Mucosa of rectum (tissue), 2 donors: ENCODE data around the gene FGF2.
"Not testable (repeated sequence)": the region's sequence is repeated elsewhere in the genome, so short reads cannot be mapped to it uniquely, and the experiment has no call there.

Experiments used
- H3K27ac ChIP-seq, 2 donors: one replicate each; pipeline ENCODE4 v1.7.0; 2013; ENCODE audit warnings: inconsistent platforms in 2 of 2, low read depth in 2 of 2, low read length in 2 of 2
- H3K27me3 ChIP-seq, 2 donors: one replicate each; pipeline ENCODE4 v1.7.0; 2013; ENCODE audit warnings: low read length in 2 of 2; ENCODE audit not compliant: control insufficient read depth in 2 of 2, insufficient read depth in 2 of 2
- H3K36me3 ChIP-seq, 2 donors: one replicate each; pipeline ENCODE4 v1.7.0; 2013; ENCODE audit warnings: low read length in 2 of 2; ENCODE audit not compliant: control insufficient read depth in 2 of 2, insufficient read depth in 2 of 2
- H3K4me1 ChIP-seq, 2 donors: one replicate each; pipeline ENCODE4 v1.7.0; 2013; ENCODE audit warnings: low read length in 2 of 2, mild to moderate bottlenecking in 1 of 2; ENCODE audit not compliant: control insufficient read depth in 2 of 2, insufficient read depth in 2 of 2
- H3K4me3 ChIP-seq, 2 donors: one replicate each; pipeline ENCODE4 v1.7.0; 2013; ENCODE audit warnings: low read length in 2 of 2
- H3K9ac ChIP-seq, 2 donors: one replicate each; pipeline ENCODE4 v1.7.0; 2013; ENCODE audit warnings: low read length in 2 of 2, low read depth in 1 of 2, mild to moderate bottlenecking in 1 of 2
- H3K9me3 ChIP-seq, 2 donors: one replicate each; pipeline ENCODE4 v1.7.0; 2013; ENCODE audit warnings: low read length in 2 of 2; ENCODE audit not compliant: control insufficient read depth in 2 of 2
- donor health status: healthy.
- donor health status: Normal muscosa, but diverticular disease.

Gene FGF2

DNA sequence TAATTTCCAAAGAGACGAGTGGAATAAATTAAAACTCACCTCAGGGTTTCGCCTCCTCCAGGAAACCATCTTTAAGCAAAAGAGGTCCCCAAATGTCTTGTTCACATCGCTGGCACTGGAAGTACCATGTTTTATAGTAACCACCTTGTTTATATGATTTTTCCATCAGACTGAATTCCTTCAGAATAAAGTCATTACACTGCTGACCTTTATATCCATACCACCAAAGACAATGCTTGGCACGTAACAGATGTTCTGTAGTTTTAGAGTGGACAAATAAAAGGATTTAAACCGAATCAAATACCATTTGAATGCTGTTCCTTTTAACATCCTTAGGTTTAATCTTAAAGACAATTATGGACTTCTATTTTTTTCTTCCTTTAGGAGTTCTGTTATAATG is 91.1 kb downstream of the FGF2 start:
- H3K4me3 ChIP-seq = no peak overlapping the region
- no peaks in the 10 kb centered on the region for H3K4me1 ChIP-seq
- no peaks in the 10 kb centered on the region for H3K9me3 ChIP-seq
- no peaks in the 10 kb centered on the region for H3K27me3 ChIP-seq
- no peaks in the 10 kb centered on the region for H3K36me3 ChIP-seq
- H3K27ac ChIP-seq = no peak overlapping the region
- H3K9ac ChIP-seq = no peak overlapping the region

DNA sequence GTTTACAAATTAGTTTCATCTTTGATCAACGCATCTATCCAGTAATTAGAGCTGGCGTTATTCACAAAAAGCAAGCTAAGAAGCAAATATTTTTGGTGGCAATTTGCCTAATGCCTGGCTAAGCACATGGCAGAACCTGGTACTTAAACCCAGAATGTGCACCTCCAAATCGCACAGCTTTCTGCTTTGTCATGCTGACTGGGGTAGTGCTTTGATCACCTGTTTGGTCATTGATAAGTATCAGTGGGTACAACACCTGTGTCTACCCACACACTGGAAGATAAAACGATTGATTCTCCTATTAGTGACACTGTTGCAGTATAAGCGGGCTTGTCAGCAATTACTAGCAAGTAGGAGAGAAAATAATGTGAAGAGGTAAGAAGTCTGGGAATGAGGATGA is 93.8 kb downstream of the FGF2 start:
- Histone ChIP-seq H3K4me1 (peaks cover 0 to 4% of the 10 kb centered on the region in 2 donors), H3K27me3 (no peaks in the 10 kb centered on the region), H3K27ac (no peak overlapping the region), H3K4me3 (no peak overlapping the region), H3K9me3 (no peaks in the 10 kb centered on the region), H3K36me3 (no peaks in the 10 kb centered on the region), H3K9ac (no peak overlapping the region)

DNA sequence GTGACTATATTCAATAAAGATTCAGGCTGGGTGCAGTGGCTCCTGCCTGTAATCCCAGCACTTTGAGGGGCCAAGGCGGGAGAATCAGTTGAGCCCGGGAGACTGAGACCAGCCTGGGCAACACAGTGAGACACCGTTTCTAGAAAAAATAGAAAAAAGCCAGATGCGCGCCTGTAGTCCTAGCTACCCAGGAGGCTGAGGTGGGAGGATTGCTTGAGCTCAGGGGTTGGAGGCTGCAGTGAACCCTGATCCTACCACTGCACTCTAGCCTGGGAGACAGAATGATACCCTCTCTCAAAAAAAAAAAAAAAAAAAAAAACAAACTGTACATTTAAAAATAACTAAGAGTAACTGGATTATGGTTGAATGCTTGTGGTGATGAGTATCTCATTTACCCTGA is 94.7 kb downstream of the FGF2 start:
- Histone ChIP-seq H3K27me3 (no peaks in the 10 kb centered on the region), H3K4me3 (peak overlapping the region; percentile 95 to 97), H3K9me3 (no peaks in the 10 kb centered on the region), H3K4me1 (peaks cover 0 to 4% of the 10 kb centered on the region in 2 donors), H3K36me3 (no peaks in the 10 kb centered on the region), H3K27ac (no peak overlapping the region), H3K9ac (no peak overlapping the region)

DNA sequence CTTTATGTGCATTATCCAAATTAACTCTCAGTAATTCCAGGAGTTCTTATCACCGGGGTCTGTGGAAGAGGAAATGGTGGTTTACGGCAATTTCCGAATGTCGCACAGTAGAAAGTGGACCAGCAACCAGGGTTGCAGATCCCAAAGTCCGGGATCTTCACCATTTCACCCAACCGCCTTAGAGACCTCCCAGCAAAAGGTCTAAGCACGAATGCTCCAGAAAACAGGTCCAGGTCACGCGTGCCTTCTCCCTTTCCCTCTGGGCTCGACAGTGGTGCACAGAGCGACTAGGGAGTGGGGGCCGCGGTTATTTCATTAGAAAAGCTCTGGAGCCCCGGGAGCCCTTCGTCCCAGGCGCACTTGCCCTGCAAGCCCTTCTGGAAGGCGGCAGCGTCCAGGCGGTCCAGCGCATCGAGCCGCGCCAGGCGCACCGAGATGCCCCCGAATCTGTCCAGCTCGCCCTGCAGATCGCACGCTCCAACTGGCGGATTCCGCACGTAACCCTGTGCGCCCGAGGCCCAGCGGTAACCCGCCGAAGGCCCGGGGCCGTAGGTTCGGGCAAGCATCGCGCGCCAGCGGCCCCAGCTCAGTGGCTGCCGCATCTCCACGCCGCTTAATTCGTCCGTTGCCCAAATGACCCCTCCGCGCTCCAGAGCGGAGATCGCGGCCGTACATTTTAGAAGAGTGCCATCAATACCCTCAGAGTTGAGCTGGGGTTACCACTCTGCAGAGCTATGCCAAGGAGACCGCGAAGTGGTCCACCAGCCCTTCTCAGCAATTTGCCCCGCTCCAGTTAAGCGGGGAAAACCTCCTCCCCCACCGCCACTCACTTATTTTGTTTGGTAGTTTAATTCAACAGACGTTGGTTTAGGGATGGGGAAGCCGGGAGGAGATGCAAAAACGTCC is 95.6 kb downstream of the FGF2 start, which contains the start of gene NUDT6:
NUDT6 (minus strand) TSS at position 627 of the 906 bp plus-strand sequence; CDS start at position 602, 25 bp downstream.
- Histone ChIP-seq H3K9me3 (no peaks in the 10 kb centered on the region), H3K4me3 (peak within 1 kb of the TSS; percentile 95 to 97), H3K36me3 (no peaks in the 10 kb centered on the region), H3K4me1 (peaks cover 0 to 4% of the 10 kb centered on the region in 2 donors), H3K9ac (peak within 1 kb of the TSS; percentile 66 to 74), H3K27ac (peak within 1 kb of the TSS; percentile 61 to 72), H3K27me3 (no peaks in the 10 kb centered on the region)

DNA sequence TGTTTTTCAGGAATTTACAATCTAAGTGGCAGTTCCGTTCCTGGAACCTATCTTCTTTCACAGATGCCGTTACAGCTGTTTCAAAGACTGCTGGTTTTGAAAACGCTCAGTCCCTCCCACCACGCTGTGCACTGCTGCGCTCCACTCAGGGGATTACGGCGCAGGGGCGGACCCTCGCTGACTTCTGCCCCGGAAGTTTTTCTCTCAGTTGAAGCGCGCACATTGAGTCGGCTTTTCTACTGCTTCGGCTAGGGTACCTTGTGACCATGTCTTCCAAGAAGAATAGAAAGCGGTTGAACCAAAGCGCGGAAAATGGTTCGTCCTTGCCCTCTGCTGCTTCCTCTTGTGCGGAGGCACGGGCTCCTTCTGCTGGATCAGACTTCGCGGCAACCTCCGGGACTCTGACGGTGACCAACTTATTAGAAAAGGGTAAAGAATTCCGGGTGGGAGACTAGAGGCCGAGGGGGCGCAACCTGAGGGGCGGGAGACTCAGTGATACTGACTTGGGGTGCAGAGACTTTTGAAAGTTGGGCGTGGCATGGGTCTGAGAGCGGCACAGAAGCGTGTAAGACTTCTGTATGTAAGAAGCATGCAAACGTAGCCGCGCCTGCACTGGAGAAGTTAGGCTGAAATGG is 96.4 kb downstream of the FGF2 start:
- Histone ChIP-seq H3K27ac (peak overlapping the region; percentile 61 to 72), H3K4me3 (peak overlapping the region; percentile 95 to 97), H3K4me1 (peaks cover 0 to 4% of the 10 kb centered on the region in 2 donors), H3K9me3 (no peaks in the 10 kb centered on the region), H3K9ac (peak overlapping the region; percentile 66 to 74), H3K36me3 (no peaks in the 10 kb centered on the region), H3K27me3 (no peaks in the 10 kb centered on the region)

DNA sequence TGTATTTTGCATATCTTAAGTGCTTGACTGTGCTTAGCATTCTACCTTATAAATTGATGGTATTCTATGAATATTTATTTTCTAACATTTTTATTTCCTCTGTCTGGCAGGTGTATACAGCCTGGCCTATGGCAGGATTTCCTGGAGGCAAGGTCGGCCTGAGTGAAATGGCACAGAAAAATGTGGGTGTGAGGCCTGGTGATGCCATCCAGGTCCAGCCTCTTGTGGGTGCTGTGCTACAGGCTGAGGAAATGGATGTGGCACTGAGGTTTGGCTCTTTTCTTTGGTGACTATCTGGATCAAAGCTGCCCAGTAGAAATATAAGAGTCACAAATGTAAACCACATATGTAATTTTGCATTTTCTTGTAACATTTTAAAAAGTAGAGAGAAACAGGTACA is 102.3 kb downstream of the FGF2 start:
- Histone ChIP-seq H3K4me3 (no peak overlapping the region), H3K36me3 (peaks cover 5 to 8% of the 10 kb centered on the region in 2 donors), H3K4me1 (no peaks in the 10 kb centered on the region), H3K9ac (no peak overlapping the region), H3K9me3 (no peaks in the 10 kb centered on the region), H3K27me3 (no peaks in the 10 kb centered on the region), H3K27ac (no peak overlapping the region)

- no peaks in the 10 kb centered on the region for H3K27me3 ChIP-seq
- no peaks in the 10 kb centered on the region for H3K4me1 ChIP-seq
- H3K4me3 ChIP-seq = no peak overlapping the region
- peaks cover 11 to 21% of the 10 kb centered on the region in 2 donors for H3K36me3 ChIP-seq
- no peaks in the 10 kb centered on the region for H3K9me3 ChIP-seq
- no peak overlapping the region for H3K27ac ChIP-seq
- no peak overlapping the region for H3K9ac ChIP-seq
These were observed 104.2 kb downstream of the FGF2 start for GRCh38 chr4:122930862-122931261.

DNA sequence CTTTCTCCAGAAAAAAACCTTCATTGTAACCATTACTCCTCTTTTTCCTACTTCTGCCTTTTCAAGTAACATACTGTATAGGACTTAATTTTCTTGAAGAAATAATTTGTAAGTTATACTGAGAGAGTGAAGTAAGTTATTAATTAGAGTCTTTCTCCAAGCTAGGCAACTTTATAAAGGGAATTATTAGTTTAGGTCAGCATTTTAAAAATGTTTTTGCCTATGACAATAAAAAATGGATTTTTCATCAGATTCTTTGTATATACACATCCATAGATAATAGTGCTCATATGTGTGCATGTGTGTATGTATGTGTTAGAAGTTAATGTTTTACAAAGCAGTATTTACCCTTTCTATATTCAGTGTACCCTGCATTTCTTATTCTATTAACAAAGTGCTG is 106.1 kb downstream of the FGF2 start:
- Histone ChIP-seq H3K4me1 (no peaks in the 10 kb centered on the region), H3K9me3 (no peaks in the 10 kb centered on the region), H3K4me3 (no peak overlapping the region), H3K27me3 (no peaks in the 10 kb centered on the region), H3K27ac (no peak overlapping the region), H3K36me3 (peaks cover 11 to 30% of the 10 kb centered on the region in 2 donors), H3K9ac (no peak overlapping the region)

GRCh38 chr4:122945136-122945535 is 118.5 kb downstream of the FGF2 start:
- not testable (repeated sequence) for H3K9ac ChIP-seq, H3K4me1 ChIP-seq, H3K9me3 ChIP-seq, H3K4me3 ChIP-seq, H3K27ac ChIP-seq, H3K27me3 ChIP-seq
- peaks cover 18 to 21% of the 10 kb centered on the region in 2 donors for H3K36me3 ChIP-seq

- peaks cover 26 to 28% of the 10 kb centered on the region in 2 donors for H3K36me3 ChIP-seq
These were observed 119.5 kb downstream of the FGF2 start for GRCh38 chr4:122946142-122946541.

More at GRCh38 chr4:122946142-122946541, 119.5 kb downstream of the FGF2 start:
- no peaks in the 10 kb centered on the region for H3K9me3 ChIP-seq
- H3K9ac ChIP-seq = no peak overlapping the region
- H3K27me3 ChIP-seq = no peaks in the 10 kb centered on the region
- H3K4me3 ChIP-seq = no peak overlapping the region
- no peak overlapping the region for H3K27ac ChIP-seq
- no peaks in the 10 kb centered on the region for H3K4me1 ChIP-seq
